ENCODE data around the gene CASP8AP2.

DNA sequence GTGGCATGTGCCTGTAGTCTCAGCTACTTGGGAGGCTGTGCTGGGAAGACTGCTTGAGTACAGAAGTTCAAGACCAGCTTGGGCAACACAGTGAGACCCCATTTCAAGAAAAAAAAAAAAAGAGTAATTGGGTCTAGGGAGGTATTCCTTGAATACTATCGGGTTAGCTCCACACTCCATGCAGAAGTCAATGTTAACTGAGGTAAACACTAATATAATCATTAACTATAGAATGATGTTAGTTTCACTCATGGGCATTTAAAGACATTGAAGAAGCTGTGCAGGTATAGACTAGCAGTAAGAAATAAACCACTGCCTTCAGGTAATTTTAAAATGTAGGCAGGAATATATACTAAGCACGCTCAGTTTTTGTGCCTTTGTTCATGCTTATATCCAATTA lies 42.7 kb upstream of the CASP8AP2 start:
- no peak for TF ChIP-seq JUN (CRISPR knock-in tag; IDR thresholded peaks at IDR 0.05)
- no peak for TF ChIP-seq FOXJ3 (CRISPR knock-in tag; IDR thresholded peaks at IDR 0.05; ENCODE audit: borderline replicate concordance)
- TF ChIP-seq, protein P1, sequence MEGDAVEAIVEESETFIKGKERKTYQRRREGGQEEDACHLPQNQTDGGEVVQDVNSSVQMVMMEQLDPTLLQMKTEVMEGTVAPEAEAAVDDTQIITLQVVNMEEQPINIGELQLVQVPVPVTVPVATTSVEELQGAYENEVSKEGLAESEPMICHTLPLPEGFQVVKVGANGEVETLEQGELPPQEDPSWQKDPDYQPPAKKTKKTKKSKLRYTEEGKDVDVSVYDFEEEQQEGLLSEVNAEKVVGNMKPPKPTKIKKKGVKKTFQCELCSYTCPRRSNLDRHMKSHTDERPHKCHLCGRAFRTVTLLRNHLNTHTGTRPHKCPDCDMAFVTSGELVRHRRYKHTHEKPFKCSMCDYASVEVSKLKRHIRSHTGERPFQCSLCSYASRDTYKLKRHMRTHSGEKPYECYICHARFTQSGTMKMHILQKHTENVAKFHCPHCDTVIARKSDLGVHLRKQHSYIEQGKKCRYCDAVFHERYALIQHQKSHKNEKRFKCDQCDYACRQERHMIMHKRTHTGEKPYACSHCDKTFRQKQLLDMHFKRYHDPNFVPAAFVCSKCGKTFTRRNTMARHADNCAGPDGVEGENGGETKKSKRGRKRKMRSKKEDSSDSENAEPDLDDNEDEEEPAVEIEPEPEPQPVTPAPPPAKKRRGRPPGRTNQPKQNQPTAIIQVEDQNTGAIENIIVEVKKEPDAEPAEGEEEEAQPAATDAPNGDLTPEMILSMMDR (IDR thresholded peaks at IDR 0.05), result no peak
- TF ChIP-seq, protein P2, sequence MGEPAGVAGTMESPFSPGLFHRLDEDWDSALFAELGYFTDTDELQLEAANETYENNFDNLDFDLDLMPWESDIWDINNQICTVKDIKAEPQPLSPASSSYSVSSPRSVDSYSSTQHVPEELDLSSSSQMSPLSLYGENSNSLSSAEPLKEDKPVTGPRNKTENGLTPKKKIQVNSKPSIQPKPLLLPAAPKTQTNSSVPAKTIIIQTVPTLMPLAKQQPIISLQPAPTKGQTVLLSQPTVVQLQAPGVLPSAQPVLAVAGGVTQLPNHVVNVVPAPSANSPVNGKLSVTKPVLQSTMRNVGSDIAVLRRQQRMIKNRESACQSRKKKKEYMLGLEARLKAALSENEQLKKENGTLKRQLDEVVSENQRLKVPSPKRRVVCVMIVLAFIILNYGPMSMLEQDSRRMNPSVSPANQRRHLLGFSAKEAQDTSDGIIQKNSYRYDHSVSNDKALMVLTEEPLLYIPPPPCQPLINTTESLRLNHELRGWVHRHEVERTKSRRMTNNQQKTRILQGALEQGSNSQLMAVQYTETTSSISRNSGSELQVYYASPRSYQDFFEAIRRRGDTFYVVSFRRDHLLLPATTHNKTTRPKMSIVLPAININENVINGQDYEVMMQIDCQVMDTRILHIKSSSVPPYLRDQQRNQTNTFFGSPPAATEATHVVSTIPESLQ (CRISPR knock-in tag; IDR thresholded peaks at IDR 0.05), result no peak
- no peak for TF ChIP-seq CREB1 (CRISPR knock-in tag; IDR thresholded peaks at IDR 0.05)
- TF ChIP-seq, protein P3, sequence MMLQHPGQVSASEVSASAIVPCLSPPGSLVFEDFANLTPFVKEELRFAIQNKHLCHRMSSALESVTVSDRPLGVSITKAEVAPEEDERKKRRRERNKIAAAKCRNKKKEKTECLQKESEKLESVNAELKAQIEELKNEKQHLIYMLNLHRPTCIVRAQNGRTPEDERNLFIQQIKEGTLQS (CRISPR knock-in tag; conservative IDR thresholded peaks at IDR 0.05), result no peak

Data from WTC11 (cell line).